GM06990 (cell line): Measurements from ENCODE around the gene NBL1.

Experiments used
- DNase-seq: peaks from one replicate; pipeline ENCODE4 v3.0.0-alpha.2; 2011; ENCODE audit not compliant: insufficient read length; ENCODE audit errors: extremely low read depth
- H3K27me3 ChIP-seq: replicated peaks from 2 replicates; pipeline ENCODE4 v1.6.0; 2011; ENCODE audit warnings: low read length; ENCODE audit not compliant: control insufficient read depth, insufficient read depth
- H3K36me3 ChIP-seq: 2 replicates; pipeline ENCODE4 v1.5.1; 2011; ENCODE audit warnings: low read length; ENCODE audit not compliant: control insufficient read depth, insufficient read depth
- H3K4me3 ChIP-seq: replicated peaks from 2 replicates; pipeline ENCODE4 v1.5.1; 2011; ENCODE audit warnings: low read depth, mild to moderate bottlenecking, control low read depth, low read length
- CTCF ChIP-seq: IDR thresholded peaks from 2 replicates; pipeline ENCODE4 v1.5.1; 2011; ENCODE audit warnings: low read length, control low read depth, mild to moderate bottlenecking, inconsistent platforms; ENCODE audit not compliant: insufficient read depth, poor library complexity, severe bottlenecking

The NBL1 gene

GRCh38 chr1:19639999-19640362 lies 4.1 kb upstream of the NBL1 start:
- Histone ChIP-seq H3K36me3 (no peaks in the 10 kb centered on the region), H3K27me3 (peaks cover 4% of the 10 kb centered on the region), H3K4me3 (no peak overlapping the region)
- DNase-seq: no peak
- no peak for TF ChIP-seq CTCF

GRCh38 chr1:19640363-19641316 lies 3.5 kb upstream of the NBL1 start:
- no peak for TF ChIP-seq CTCF
- no peak for DNase-seq
- Histone ChIP-seq H3K27me3 (peaks cover 4% of the 10 kb centered on the region), H3K36me3 (no peaks in the 10 kb centered on the region), H3K4me3 (no peak overlapping the region)

DNA sequence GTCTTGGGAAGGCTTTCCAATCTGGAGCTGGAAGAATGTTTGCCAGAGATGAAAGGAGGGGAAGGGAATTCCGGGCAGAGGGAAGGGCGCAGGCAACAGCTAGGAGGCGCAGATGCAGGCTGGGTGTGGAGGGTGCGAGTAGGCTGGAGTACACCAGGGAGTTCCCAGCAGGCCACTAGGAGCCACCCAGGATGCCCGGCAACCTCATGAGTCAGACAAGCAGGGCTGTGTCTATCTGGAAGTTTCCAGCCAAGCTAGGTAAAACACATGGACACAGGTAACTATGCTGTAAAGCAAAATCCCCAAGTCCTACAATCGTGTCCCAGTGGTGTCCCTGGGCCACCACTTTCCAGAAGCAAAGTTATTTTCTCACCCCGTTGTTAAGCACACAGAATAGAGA lies 990 bp upstream of the NBL1 start:
- Histone ChIP-seq H3K36me3 (no peaks in the 10 kb centered on the region), H3K4me3 (no peak overlapping the region), H3K27me3 (peaks cover 4% of the 10 kb centered on the region)
- no peak for TF ChIP-seq CTCF
- DNase-seq: no peak

DNA sequence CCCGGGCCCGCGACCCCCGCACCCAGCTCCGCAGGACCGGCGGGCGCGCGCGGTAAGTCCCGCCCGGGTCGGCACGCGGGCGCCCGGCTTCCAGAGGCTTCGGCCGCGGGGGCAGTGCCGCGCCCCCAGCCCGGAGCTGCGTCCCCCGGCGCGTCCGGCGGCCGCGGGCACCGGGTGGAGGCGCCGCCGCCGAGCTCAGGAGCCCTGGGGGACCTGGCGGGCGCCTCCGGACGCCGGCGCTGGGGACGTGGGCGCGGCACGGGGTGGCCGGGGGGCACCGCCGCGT lies 227 bp downstream of the NBL1 start:
- Histone ChIP-seq H3K36me3 (no peaks in the 10 kb centered on the region), H3K4me3 (peak overlapping the region; percentile 43; the same call in 1 of the 2 replicates), H3K27me3 (peaks cover 4% of the 10 kb centered on the region)
- DNase-seq: no peak
- no peak for TF ChIP-seq CTCF

DNA sequence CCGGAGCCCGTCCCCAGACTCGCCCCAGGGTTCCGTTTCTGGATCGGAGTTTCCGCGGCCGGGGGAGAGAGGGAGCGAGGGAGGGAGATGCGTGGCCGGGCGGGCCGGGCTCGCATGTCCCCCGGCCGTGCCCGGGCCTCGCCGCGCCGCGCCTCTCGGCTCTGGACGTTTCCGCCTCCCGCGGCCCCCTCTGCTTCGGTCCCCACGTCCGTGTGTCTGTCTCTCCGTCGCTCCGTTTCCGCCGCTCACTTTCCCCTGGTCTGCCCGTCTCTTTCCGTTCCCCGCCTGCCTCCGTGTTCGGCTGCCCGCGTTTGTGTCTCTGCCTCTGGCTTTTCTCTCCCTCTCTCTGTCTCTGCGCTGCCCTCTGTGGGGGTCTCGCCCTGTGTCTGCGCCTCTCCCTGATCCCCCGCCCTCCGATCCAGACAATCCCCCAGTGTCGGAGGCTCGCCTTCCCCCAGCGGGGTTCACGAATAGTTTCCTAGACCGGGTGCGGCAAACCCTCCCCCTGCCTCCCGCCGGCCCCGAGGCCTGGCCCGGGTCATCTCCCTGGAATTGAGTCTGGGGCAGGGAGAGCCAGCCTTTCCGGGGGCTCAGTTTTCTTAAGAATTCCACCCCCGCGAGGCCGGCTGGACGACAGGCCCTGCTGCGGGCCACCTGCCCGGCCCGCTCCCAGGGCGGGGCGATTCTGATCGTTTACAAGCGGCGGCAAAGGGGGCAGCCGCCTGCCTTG lies 735 bp downstream of the NBL1 start:
- Histone ChIP-seq H3K36me3 (no peaks in the 10 kb centered on the region), H3K4me3 (peak overlapping the region; percentile 43), H3K27me3 (peaks cover 4% of the 10 kb centered on the region)
- no peak for DNase-seq
- TF ChIP-seq CTCF: no peak
